Measurements from ENCODE around the gene KRT76.

- no peak for TF ChIP-seq CTCF (IDR thresholded peaks at IDR 0.05; ENCODE audit: low read length)
- no peak for TF ChIP-seq EZH2 (IDR thresholded peaks at IDR 0.05; ENCODE audit: borderline replicate concordance, low read length)
Observed at GRCh38 chr12:52769354-52769753, 7.8 kb downstream of the KRT76 start.
